GM23338 (cell line): Measurements from ENCODE around the gene CYP27A1. TPM values are rescaled to one million over a fixed set of nuclear protein-coding genes. Genes with fewer than 3 reads are reported as not detected.

Source experiments
- ATAC-seq: fragments of 200-7000 bp; cut with Tn5 transposase; 3 replicates; pipeline ENCODE4 v1.9.1; 2020
- DNase-seq: peaks from one replicate; pipeline ENCODE4 v3.0.0-alpha.2; 2015; ENCODE audit warnings: low spot score
- H2AFZ ChIP-seq: fragments of 200-600 bp; sonication (generic); 2 replicates; pipeline ENCODE4 v1.8.0; 2016; ENCODE audit warnings: antibody characterized with exemption, mild to moderate bottlenecking, moderate library complexity
- H3F3A ChIP-seq: fragments of 200-600 bp; sonication (generic); replicated peaks from 2 replicates; pipeline ENCODE4 v1.8.0; 2017; ENCODE audit warnings: antibody characterized with exemption, mixed run types, low read depth
- H3K27ac ChIP-seq: fragments of 200-600 bp; sonication (generic); 2 replicates; pipeline ENCODE4 v1.6.1; 2016; ENCODE audit warnings: low read depth
- H3K27me3 ChIP-seq: fragments of 200-600 bp; sonication (generic); 2 replicates; pipeline ENCODE4 v1.8.0; 2016; ENCODE audit warnings: mild to moderate bottlenecking, mixed run types, moderate library complexity; ENCODE audit not compliant: insufficient read depth
- H3K36me3 ChIP-seq: fragments of 200-600 bp; sonication (generic); 2 replicates; pipeline ENCODE4 v1.8.0; 2016; ENCODE audit warnings: mild to moderate bottlenecking; ENCODE audit not compliant: insufficient read depth
- H3K4me1 ChIP-seq: fragments of 200-600 bp; sonication (generic); 2 replicates; pipeline ENCODE4 v1.8.0; 2016; ENCODE audit warnings: mild to moderate bottlenecking, moderate library complexity; ENCODE audit not compliant: insufficient read depth
- H3K4me2 ChIP-seq: fragments of 200-600 bp; sonication (generic); 2 replicates; pipeline ENCODE4 v1.7.1; 2017; ENCODE audit warnings: mixed run types
- H3K4me3 ChIP-seq: fragments of 200-600 bp; sonication (generic); 2 replicates; pipeline ENCODE4 v1.6.1; 2016; ENCODE audit warnings: mixed run types
- H3K79me2 ChIP-seq: fragments of 200-600 bp; sonication (generic); replicated peaks from 2 replicates; pipeline ENCODE4 v1.8.0; 2017; ENCODE audit warnings: mild to moderate bottlenecking; ENCODE audit not compliant: insufficient read depth
- H3K9me2 ChIP-seq: fragments of 200-600 bp; sonication (generic); 2 replicates; pipeline ENCODE4 v1.8.0; 2017; ENCODE audit not compliant: insufficient read depth
- H4K20me1 ChIP-seq: fragments of 200-600 bp; sonication (generic); replicated peaks from 2 replicates; pipeline ENCODE4 v1.8.0; 2017; ENCODE audit warnings: mild to moderate bottlenecking; ENCODE audit not compliant: insufficient read depth
- H3K27ac Mint-ChIP-seq: 2 replicates; pipeline ENCODE4 v1.8.0; 2020; ENCODE audit warnings: inconsistent platforms, mild to moderate bottlenecking, moderate library complexity, mixed read lengths
- H3K27me3 Mint-ChIP-seq: 3 replicates; pipeline ENCODE4 v1.8.0; 2022; ENCODE audit warnings: low read depth, mild to moderate bottlenecking, moderate library complexity, mixed read lengths, inconsistent platforms; ENCODE audit not compliant: insufficient read depth, poor library complexity
- H3K36me3 Mint-ChIP-seq: 3 replicates; pipeline ENCODE4 v1.8.0; 2021; ENCODE audit warnings: low read depth, mild to moderate bottlenecking, inconsistent platforms, moderate library complexity, mixed read lengths
- H3K4me1 Mint-ChIP-seq: 3 replicates; pipeline ENCODE4 v1.8.0; 2020; ENCODE audit warnings: mild to moderate bottlenecking, inconsistent platforms, mixed read lengths
- H3K4me3 Mint-ChIP-seq: 3 replicates; pipeline ENCODE4 v1.8.0; 2021; ENCODE audit warnings: moderate library complexity, mild to moderate bottlenecking, inconsistent platforms, mixed read lengths
- H3K9me3 Mint-ChIP-seq: 3 replicates; pipeline ENCODE4 v1.8.0; 2020; ENCODE audit warnings: moderate library complexity, mild to moderate bottlenecking, inconsistent platforms, mixed read lengths
- CREB1 ChIP-seq: fragments of 250-450 bp; sonication (Bioruptor Pico); IDR thresholded peaks from 2 replicates; pipeline ENCODE4 v1.5.0; 2020; ENCODE audit warnings: low read depth, mild to moderate bottlenecking, moderate library complexity
- CTCF ChIP-seq, 2 experiments: fragments of 200-600 bp in 1 of 2; sonication (generic) in 1 of 2; conservative IDR thresholded peaks; 2 replicates each; pipeline versions ENCODE4 v1.5.1 to v1.6.1; 2016 to 2017; ENCODE audit warnings: antibody characterized with exemption in 2 of 2, low read depth in 2 of 2, mild to moderate bottlenecking in 2 of 2, moderate library complexity in 1 of 2
- ETS1 ChIP-seq: IDR thresholded peaks from 2 replicates; pipeline ENCODE4 v1.6.1; 2016; ENCODE audit warnings: antibody characterized with exemption
- EZH2 ChIP-seq: fragments of 200-600 bp; sonication (generic); IDR thresholded peaks from one replicate; pipeline ENCODE4 v1.8.0; 2017; ENCODE audit warnings: antibody characterized with exemption, mild to moderate bottlenecking, low read depth; ENCODE audit not compliant: unreplicated experiment
- EZH2phosphoT487 ChIP-seq: fragments of 200-600 bp; sonication (generic); IDR thresholded peaks from one replicate; pipeline ENCODE4 v1.8.1; 2018; ENCODE audit warnings: antibody characterized with exemption; ENCODE audit not compliant: unreplicated experiment
- JUNB ChIP-seq: IDR thresholded peaks from one replicate; pipeline ENCODE4 v1.6.1; 2016; ENCODE audit warnings: antibody characterized with exemption; ENCODE audit not compliant: unreplicated experiment
- NANOG ChIP-seq: IDR thresholded peaks from 2 replicates; pipeline ENCODE4 v1.6.1; 2016; ENCODE audit warnings: antibody characterized with exemption, borderline replicate concordance
- POLR2AphosphoS5 ChIP-seq: IDR thresholded peaks from 2 replicates; pipeline ENCODE4 v1.6.1; 2016; ENCODE audit warnings: antibody characterized with exemption, low read depth
- STAT1 ChIP-seq: IDR thresholded peaks from one replicate; pipeline ENCODE4 v1.6.1; 2016; ENCODE audit warnings: antibody characterized with exemption; ENCODE audit not compliant: unreplicated experiment
- ZNF114 ChIP-seq: fragments of 250-450 bp; sonication (Bioruptor Pico); IDR thresholded peaks from 2 replicates; pipeline ENCODE4 v1.5.0; 2020; ENCODE audit warnings: mild to moderate bottlenecking, moderate library complexity
- ZNF331 ChIP-seq: fragments of 250-450 bp; sonication (Bioruptor Pico); IDR thresholded peaks from 2 replicates; pipeline ENCODE4 v1.5.0; 2020; ENCODE audit warnings: low read depth, mild to moderate bottlenecking, moderate library complexity
- polyA plus RNA-seq: library from polyadenylated mRNA; unstranded; fragments of >200 nt; fragmentation: Nextera tagmentation; extraction: Ambion mirVana; gene quantifications from 2 replicates; pipeline ENCODE4 v1.2.1, GENCODE V29; 2016
- total RNA-seq: library from RNA; depleted of rRNA; stranded (reverse); fragments of >200 nt; shearing (Covaris generic); gene quantifications from 2 replicates; pipeline ENCODE4 v1.2.3, GENCODE V29; 2014
- TF ChIP-seq, protein P1 (sequence below): IDR thresholded peaks from one replicate; pipeline ENCODE4 v1.6.1; 2018; ENCODE audit warnings: antibody characterized with exemption; ENCODE audit not compliant: unreplicated experiment
- TF ChIP-seq, protein P2 (sequence below): fragments of 250-450 bp; sonication (Bioruptor Pico); IDR thresholded peaks from 2 replicates; pipeline ENCODE4 v1.5.0; 2020; ENCODE audit warnings: mild to moderate bottlenecking, moderate library complexity

CYP27A1 gene
- total and polyA plus RNA-seq, 2 experiments from 2014 or later: 2.2 to 6.9 TPM

DNA sequence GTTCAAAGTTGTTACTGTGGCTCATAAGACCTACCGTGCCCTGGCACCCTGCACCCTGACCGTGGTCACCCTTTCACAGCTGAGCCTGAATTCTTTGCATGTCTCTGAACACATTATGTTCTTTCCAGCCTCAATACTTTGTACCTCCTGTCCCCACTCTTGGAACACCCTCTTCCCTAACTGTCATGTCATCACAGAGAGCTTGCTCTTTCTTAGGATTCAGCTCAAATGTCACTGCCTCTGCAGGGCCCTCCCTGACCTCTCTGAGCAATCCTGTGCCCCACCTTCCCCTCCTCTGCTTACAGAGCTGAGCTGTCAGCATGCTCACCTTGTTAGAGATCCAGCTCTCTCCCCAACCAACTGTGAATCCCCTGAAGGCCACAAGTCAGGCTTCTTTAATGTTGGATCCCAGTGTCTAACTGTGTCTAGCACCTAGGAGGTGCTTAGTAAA lies 34.6 kb downstream of the CYP27A1 start:
- Histone ChIP-seq H3K4me3 (no peak overlapping the region), H2AFZ (no peak overlapping the region), H3K4me2 (no peak overlapping the region), H3F3A (no peaks in the 10 kb centered on the region), H3K79me2 (no peaks in the 10 kb centered on the region), H3K9me2 (no peaks in the 10 kb centered on the region), H3K27me3 (no peaks in the 10 kb centered on the region), H3K4me1 (no peaks in the 10 kb centered on the region), H3K27ac (no peak overlapping the region), H4K20me1 (no peaks in the 10 kb centered on the region), H3K36me3 (no peaks in the 10 kb centered on the region)
- Mint-ChIP-seq H3K27ac (no peak overlapping the region), H3K9me3 (no peaks in the 10 kb centered on the region), H3K36me3 (no peaks in the 10 kb centered on the region), H3K27me3 (peaks cover 5% of the 10 kb centered on the region), H3K4me3 (no peak overlapping the region), H3K4me1 (peaks cover 3% of the 10 kb centered on the region)
- DNase-seq (no peak), ATAC-seq (no peak)
- TF ChIP-seq CTCF (conservative IDR thresholded peaks at IDR 0.05; ENCODE audit: low read depth in 2 of 2): no peak
- no peak for TF ChIP-seq JUNB
- TF ChIP-seq EZH2: no peak
- TF ChIP-seq ETS1: no peak
- TF ChIP-seq, protein P1, sequence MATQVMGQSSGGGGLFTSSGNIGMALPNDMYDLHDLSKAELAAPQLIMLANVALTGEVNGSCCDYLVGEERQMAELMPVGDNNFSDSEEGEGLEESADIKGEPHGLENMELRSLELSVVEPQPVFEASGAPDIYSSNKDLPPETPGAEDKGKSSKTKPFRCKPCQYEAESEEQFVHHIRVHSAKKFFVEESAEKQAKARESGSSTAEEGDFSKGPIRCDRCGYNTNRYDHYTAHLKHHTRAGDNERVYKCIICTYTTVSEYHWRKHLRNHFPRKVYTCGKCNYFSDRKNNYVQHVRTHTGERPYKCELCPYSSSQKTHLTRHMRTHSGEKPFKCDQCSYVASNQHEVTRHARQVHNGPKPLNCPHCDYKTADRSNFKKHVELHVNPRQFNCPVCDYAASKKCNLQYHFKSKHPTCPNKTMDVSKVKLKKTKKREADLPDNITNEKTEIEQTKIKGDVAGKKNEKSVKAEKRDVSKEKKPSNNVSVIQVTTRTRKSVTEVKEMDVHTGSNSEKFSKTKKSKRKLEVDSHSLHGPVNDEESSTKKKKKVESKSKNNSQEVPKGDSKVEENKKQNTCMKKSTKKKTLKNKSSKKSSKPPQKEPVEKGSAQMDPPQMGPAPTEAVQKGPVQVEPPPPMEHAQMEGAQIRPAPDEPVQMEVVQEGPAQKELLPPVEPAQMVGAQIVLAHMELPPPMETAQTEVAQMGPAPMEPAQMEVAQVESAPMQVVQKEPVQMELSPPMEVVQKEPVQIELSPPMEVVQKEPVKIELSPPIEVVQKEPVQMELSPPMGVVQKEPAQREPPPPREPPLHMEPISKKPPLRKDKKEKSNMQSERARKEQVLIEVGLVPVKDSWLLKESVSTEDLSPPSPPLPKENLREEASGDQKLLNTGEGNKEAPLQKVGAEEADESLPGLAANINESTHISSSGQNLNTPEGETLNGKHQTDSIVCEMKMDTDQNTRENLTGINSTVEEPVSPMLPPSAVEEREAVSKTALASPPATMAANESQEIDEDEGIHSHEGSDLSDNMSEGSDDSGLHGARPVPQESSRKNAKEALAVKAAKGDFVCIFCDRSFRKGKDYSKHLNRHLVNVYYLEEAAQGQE: no peak
- no peak for TF ChIP-seq EZH2phosphoT487
- no peak for TF ChIP-seq NANOG
- no peak for TF ChIP-seq CREB1
- TF ChIP-seq ZNF114 (CRISPR knock-in tag): no peak
- TF ChIP-seq ZNF331 (CRISPR knock-in tag): no peak
- TF ChIP-seq, protein P2, sequence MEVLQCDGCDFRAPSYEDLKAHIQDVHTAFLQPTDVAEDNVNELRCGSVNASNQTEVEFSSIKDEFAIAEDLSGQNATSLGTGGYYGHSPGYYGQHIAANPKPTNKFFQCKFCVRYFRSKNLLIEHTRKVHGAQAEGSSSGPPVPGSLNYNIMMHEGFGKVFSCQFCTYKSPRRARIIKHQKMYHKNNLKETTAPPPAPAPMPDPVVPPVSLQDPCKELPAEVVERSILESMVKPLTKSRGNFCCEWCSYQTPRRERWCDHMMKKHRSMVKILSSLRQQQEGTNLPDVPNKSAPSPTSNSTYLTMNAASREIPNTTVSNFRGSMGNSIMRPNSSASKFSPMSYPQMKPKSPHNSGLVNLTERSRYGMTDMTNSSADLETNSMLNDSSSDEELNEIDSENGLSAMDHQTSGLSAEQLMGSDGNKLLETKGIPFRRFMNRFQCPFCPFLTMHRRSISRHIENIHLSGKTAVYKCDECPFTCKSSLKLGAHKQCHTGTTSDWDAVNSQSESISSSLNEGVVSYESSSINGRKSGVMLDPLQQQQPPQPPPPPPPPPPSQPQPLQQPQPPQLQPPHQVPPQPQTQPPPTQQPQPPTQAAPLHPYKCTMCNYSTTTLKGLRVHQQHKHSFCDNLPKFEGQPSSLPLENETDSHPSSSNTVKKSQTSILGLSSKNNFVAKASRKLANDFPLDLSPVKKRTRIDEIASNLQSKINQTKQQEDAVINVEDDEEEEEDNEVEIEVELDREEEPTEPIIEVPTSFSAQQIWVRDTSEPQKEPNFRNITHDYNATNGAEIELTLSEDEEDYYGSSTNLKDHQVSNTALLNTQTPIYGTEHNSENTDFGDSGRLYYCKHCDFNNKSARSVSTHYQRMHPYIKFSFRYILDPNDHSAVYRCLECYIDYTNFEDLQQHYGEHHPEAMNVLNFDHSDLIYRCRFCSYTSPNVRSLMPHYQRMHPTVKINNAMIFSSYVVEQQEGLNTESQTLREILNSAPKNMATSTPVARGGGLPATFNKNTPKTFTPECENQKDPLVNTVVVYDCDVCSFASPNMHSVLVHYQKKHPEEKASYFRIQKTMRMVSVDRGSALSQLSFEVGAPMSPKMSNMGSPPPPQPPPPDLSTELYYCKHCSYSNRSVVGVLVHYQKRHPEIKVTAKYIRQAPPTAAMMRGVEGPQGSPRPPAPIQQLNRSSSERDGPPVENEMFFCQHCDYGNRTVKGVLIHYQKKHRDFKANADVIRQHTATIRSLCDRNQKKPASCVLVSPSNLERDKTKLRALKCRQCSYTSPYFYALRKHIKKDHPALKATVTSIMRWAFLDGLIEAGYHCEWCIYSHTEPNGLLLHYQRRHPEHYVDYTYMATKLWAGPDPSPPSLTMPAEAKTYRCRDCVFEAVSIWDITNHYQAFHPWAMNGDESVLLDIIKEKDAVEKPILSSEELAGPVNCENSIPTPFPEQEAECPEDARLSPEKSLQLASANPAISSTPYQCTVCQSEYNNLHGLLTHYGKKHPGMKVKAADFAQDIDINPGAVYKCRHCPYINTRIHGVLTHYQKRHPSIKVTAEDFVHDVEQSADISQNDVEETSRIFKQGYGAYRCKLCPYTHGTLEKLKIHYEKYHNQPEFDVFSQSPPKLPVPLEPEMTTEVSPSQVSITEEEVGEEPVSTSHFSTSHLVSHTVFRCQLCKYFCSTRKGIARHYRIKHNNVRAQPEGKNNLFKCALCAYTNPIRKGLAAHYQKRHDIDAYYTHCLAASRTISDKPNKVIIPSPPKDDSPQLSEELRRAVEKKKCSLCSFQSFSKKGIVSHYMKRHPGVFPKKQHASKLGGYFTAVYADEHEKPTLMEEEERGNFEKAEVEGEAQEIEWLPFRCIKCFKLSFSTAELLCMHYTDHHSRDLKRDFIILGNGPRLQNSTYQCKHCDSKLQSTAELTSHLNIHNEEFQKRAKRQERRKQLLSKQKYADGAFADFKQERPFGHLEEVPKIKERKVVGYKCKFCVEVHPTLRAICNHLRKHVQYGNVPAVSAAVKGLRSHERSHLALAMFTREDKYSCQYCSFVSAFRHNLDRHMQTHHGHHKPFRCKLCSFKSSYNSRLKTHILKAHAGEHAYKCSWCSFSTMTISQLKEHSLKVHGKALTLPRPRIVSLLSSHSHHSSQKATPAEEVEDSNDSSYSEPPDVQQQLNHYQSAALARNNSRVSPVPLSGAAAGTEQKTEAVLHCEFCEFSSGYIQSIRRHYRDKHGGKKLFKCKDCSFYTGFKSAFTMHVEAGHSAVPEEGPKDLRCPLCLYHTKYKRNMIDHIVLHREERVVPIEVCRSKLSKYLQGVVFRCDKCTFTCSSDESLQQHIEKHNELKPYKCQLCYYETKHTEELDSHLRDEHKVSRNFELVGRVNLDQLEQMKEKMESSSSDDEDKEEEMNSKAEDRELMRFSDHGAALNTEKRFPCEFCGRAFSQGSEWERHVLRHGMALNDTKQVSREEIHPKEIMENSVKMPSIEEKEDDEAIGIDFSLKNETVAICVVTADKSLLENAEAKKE (CRISPR knock-in tag): no peak
- no peak for TF ChIP-seq STAT1
- TF ChIP-seq POLR2AphosphoS5: no peak
